Measurements from ENCODE around the gene ADAT2. TPM values are rescaled to one million over a fixed set of nuclear protein-coding genes. Genes with fewer than 3 reads are reported as not detected.

ADAT2 gene
- total and polyA plus RNA-seq, 2 of the 8 experiments (the other 6 are each of a cell fraction or from before 2014, with no cell fraction given), result 4.3 to 11.8 TPM

GRCh38 chr6:143385636-143386035 lies 64.9 kb downstream of the ADAT2 start (continued):
- no peak for TF ChIP-seq CHD7 (IDR thresholded peaks at IDR 0.05; ENCODE audit: insufficient replicate concordance, low read length)
